Gastrocnemius medialis (tissue), 4 donors: ENCODE measurements around the gene PTH1R. TPM values are rescaled to one million over a fixed set of nuclear protein-coding genes. Genes with fewer than 3 reads are reported as not detected.
A peak's percentile ranks its signal among the peaks of the same experiment; 100 is the strongest.

Experiments used
- ATAC-seq, 2 donors: fragments of 150-250 bp; one replicate each; pipeline ENCODE4 v1.9.1; 2016
- DNase-seq, 2 donors: peaks; one replicate each; pipeline ENCODE4 v3.0.0-alpha.2; 2019
- H3K27ac ChIP-seq, 4 donors: fragments of 200-600 bp; sonication (generic); 1 replicate in 1 of 4; 2 replicates in 3 of 4; pipeline ENCODE4 v1.5.1; 2016 to 2018; ENCODE audit warnings: mild to moderate bottlenecking in 2 of 4, moderate library complexity in 1 of 4
- H3K27me3 ChIP-seq, 3 donors: fragments of 200-600 bp; sonication (generic) in 2 of 3; 1 replicate in 1 of 3; 2 replicates in 2 of 3; pipeline versions ENCODE4 v1.5.1 to v1.6.0; 2016 to 2019; ENCODE audit warnings: mild to moderate bottlenecking in 1 of 3, moderate library complexity in 1 of 3
- H3K36me3 ChIP-seq, 2 donors: fragments of 200-600 bp; sonication (generic) in 1 of 2; one replicate each; pipeline ENCODE4 v1.5.1; 2017 to 2018
- H3K4me1 ChIP-seq, 2 donors: fragments of 200-600 bp; sonication (generic) in 1 of 2; one replicate each; pipeline ENCODE4 v1.5.1; 2016 to 2017; ENCODE audit warnings: mild to moderate bottlenecking in 2 of 2
- H3K4me3 ChIP-seq, 4 donors: fragments of 200-600 bp; sonication (generic) in 3 of 4; 1 replicate in 1 of 4; 2 replicates in 3 of 4; pipeline ENCODE4 v1.5.1; 2016 to 2019; ENCODE audit warnings: mild to moderate bottlenecking in 2 of 4
- H3K9me3 ChIP-seq, 3 donors: fragments of 200-600 bp; sonication (generic) in 2 of 3; 1 replicate in 1 of 3; 2 replicates in 2 of 3; pipeline ENCODE4 v1.5.1; 2016 to 2019
- CTCF ChIP-seq, 5 experiments: fragments of 450-650 bp in 3 of 5; fragments of 200-600 bp in 2 of 5; sonication (generic) in 2 of 5; IDR thresholded peaks in 4 of 5; conservative IDR thresholded peaks in 1 of 5; 1 replicate in 4 of 5; 2 replicates in 1 of 5; pipeline ENCODE4 v1.5.1; 2016 to 2019; ENCODE audit warnings: antibody characterized with exemption in 5 of 5, mild to moderate bottlenecking in 3 of 5, moderate library complexity in 3 of 5
- POLR2A ChIP-seq, 2 donors: fragments of 450-650 bp; IDR thresholded peaks; one replicate each; pipeline ENCODE4 v1.6.1; 2017; ENCODE audit warnings: antibody characterized with exemption in 2 of 2, mild to moderate bottlenecking in 2 of 2, moderate library complexity in 2 of 2
- in situ Hi-C, 4 donors: fragments of 200-750 bp; cut with MboI; loops; one replicate each; pipeline versions ENCODE4 v1.15.0 to v1.8.0; 2017; ENCODE audit warnings: low sequenced_read_pairs in 4 of 4
- intact Hi-C: fragments of 100-400 bp; cut with DNase I; formaldehyde crosslinking; loops from one replicate; pipeline ENCODE4 v1.15.1; 2023; ENCODE audit warnings: low total_unique reads
- total RNA-seq, 4 donors: library from RNA; depleted of rRNA; stranded (reverse); fragments of >200 nt; gene quantifications; one replicate each; pipeline versions ENCODE4 v1.1.0 to v1.2.3, GENCODE V29; 2016

The PTH1R gene
- total RNA-seq, 4 donors from 2014 or later = 2.3 to 7.9 (median 7.3) TPM

GRCh38 chr3:46870651-46871050 lies 6.9 kb upstream of the PTH1R start:
- in situ Hi-C loops = no loop called here
- H3K27ac ChIP-seq = no peak overlapping the region
- H3K4me3 ChIP-seq = no peak overlapping the region
- no peaks in the 10 kb centered on the region for H3K27me3 ChIP-seq
- TF ChIP-seq POLR2A (IDR thresholded peaks at IDR 0.05) (no peak), CTCF (IDR thresholded peaks at IDR 0.05 in 4 of 5, conservative IDR thresholded peaks at IDR 0.05 in 1 of 5) (no peak)
- intact Hi-C loops = no loop called here
- ATAC-seq = no peak
- DNase-seq = no peak
- no peaks in the 10 kb centered on the region for H3K9me3 ChIP-seq
- H3K4me1 ChIP-seq = peaks cover 20 to 36% of the 10 kb centered on the region in 2 donors
- no peaks in the 10 kb centered on the region for H3K36me3 ChIP-seq

GRCh38 chr3:46871222-46871621 lies 6.3 kb upstream of the PTH1R start:
- Histone ChIP-seq H3K36me3 (no peaks in the 10 kb centered on the region), H3K4me1 (peaks cover 20 to 36% of the 10 kb centered on the region in 2 donors), H3K27ac (peak overlapping the region; percentile 20 to 51 (median 38)), H3K27me3 (no peaks in the 10 kb centered on the region), H3K9me3 (no peaks in the 10 kb centered on the region), H3K4me3 (no peak overlapping the region)
- ATAC-seq = no peak
- in situ Hi-C loops = no loop called here
- no peak for DNase-seq
- TF ChIP-seq POLR2A (IDR thresholded peaks at IDR 0.05) (no peak), CTCF (IDR thresholded peaks at IDR 0.05 in 4 of 5, conservative IDR thresholded peaks at IDR 0.05 in 1 of 5) (no peak)
- intact Hi-C loops = no loop called here

DNA sequence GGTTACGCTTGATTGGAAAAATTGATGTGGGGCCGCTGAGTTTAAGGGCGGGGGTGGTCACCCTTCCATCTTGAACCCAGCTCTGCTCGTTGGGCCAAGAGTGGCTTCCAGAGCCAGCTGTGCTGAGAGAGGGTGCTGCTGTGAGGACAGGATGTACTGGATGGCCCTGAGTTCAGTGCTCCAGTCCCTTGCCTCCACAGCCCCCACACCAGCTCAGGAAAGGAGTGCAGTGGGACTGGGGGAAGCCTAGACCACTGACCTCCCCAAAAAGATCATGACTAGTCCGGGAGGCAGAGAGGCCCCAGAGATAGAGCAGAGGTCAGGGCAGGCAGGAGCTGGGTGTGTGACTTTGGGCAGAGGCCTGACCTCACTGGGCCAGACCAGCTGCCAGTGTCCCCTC lies 4.0 kb upstream of the PTH1R start:
- ATAC-seq (no peak), DNase-seq (no peak)
- H3K27me3 ChIP-seq = no peaks in the 10 kb centered on the region
- peak overlapping the region; percentile 11 to 59 (median 53) for H3K27ac ChIP-seq
- no peak overlapping the region for H3K4me3 ChIP-seq
- peaks cover 0 to 19% of the 10 kb centered on the region in 2 donors for H3K4me1 ChIP-seq
- no peaks in the 10 kb centered on the region for H3K9me3 ChIP-seq
- in situ Hi-C loops = no loop called here
- H3K36me3 ChIP-seq = no peaks in the 10 kb centered on the region
- intact Hi-C loops = no loop called here
- TF ChIP-seq POLR2A (IDR thresholded peaks at IDR 0.05) (no peak), CTCF (IDR thresholded peaks at IDR 0.05 in 4 of 5, conservative IDR thresholded peaks at IDR 0.05 in 1 of 5) (no peak)

DNA sequence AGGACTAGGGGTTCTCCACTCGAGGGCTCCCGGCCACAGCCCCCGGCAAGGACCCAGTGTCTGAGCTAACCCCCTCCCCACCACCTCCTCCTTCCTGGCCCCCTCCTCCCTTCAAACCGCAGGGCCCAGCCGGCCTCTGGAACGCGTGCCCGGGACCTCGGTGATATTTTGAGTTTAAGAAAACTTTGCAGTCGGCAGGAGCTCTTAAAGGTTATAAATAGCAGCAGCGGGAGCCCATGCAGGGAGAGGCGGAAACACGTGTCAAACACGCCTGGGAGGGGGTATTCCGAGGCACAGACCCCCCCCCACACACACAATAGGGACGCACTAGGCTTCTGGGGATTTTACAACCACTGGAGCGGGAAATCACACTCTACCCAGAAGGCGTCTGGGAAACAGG lies 3.1 kb upstream of the PTH1R start:
- Histone ChIP-seq H3K4me1 (peaks cover 0 to 13% of the 10 kb centered on the region in 2 donors), H3K27me3 (no peaks in the 10 kb centered on the region), H3K4me3 (no peak overlapping the region), H3K36me3 (no peaks in the 10 kb centered on the region), H3K27ac (peak overlapping the region in 3 of 4 donors; percentile 53 to 59 (median 53)), H3K9me3 (no peaks in the 10 kb centered on the region)
- TF ChIP-seq CTCF (IDR thresholded peaks at IDR 0.05 in 4 of 5, conservative IDR thresholded peaks at IDR 0.05 in 1 of 5) = no peak
- TF ChIP-seq POLR2A (IDR thresholded peaks at IDR 0.05) = no peak
- in situ Hi-C loops = no loop called here
- DNase-seq = no peak
- ATAC-seq = no peak
- intact Hi-C loops = no loop called here

GRCh38 chr3:46875560-46875959 lies 2.0 kb upstream of the PTH1R start:
- no peak for TF ChIP-seq CTCF (IDR thresholded peaks at IDR 0.05 in 4 of 5, conservative IDR thresholded peaks at IDR 0.05 in 1 of 5)
- TF ChIP-seq POLR2A (IDR thresholded peaks at IDR 0.05) = no peak
- ATAC-seq = no peak
- no peak for DNase-seq
- in situ Hi-C loops = no loop called here
- H3K4me3 ChIP-seq = no peak overlapping the region
- no peak overlapping the region for H3K27ac ChIP-seq
- intact Hi-C loops = no loop called here
- no peaks in the 10 kb centered on the region for H3K36me3 ChIP-seq
- peaks cover 0 to 13% of the 10 kb centered on the region in 2 donors for H3K4me1 ChIP-seq
- H3K9me3 ChIP-seq = no peaks in the 10 kb centered on the region
- no peaks in the 10 kb centered on the region for H3K27me3 ChIP-seq
